ENCODE measurements around the gene ETFA. TPM values are rescaled to one million over a fixed set of nuclear protein-coding genes. Genes with fewer than 3 reads are reported as not detected.

The ETFA gene
- total RNA-seq, 1 donor from 2014 or later = 107 TPM

DNA sequence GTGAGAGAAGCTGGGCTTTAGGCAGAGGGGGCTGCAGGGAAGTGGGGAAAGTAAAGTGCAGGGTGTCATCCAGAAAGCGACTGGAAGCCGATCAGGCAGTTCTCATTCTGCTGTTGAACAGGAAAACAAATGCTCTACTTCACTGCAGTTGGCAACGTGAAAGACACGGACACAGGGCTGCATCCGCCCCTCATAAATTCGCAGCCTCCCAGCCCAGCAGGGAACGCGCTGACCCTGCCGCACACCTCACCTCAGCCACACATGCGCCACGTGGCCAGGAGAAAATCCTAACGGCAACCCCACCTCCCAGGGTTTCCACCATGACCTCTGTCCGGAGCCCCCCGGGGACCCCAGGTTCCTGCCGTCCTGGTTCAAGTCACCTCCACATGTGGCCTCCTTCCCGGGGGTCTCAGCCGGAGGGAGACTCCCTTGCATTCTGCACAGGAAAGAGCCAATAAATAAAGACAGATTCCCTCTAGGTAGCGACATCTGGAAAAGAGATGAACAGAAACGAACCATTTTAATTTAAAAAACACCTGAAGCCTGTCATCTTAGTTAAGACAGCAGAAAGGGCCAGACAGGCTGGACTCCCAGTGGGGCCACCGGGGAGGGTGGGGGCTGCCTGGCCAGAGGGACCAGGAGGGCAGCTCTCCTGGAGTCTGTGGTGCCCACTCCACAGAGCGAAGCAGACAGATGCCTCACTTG, 132.8 kb downstream of the ETFA start:
- no peaks in the 10 kb centered on the region for H3K9me3 Mint-ChIP-seq
- DNase-seq (ENCODE audit: low spot score in 2 of 2, unreplicated experiment in 2 of 2) = no peak
- no peaks in the 10 kb centered on the region for H3K36me3 Mint-ChIP-seq
- H3K4me3 Mint-ChIP-seq = no peak overlapping the region
- H3K27ac Mint-ChIP-seq = no peak overlapping the region
- peaks cover 27% of the 10 kb centered on the region for H3K27me3 Mint-ChIP-seq (ENCODE audit: low read depth)
- TF ChIP-seq, protein P1, sequence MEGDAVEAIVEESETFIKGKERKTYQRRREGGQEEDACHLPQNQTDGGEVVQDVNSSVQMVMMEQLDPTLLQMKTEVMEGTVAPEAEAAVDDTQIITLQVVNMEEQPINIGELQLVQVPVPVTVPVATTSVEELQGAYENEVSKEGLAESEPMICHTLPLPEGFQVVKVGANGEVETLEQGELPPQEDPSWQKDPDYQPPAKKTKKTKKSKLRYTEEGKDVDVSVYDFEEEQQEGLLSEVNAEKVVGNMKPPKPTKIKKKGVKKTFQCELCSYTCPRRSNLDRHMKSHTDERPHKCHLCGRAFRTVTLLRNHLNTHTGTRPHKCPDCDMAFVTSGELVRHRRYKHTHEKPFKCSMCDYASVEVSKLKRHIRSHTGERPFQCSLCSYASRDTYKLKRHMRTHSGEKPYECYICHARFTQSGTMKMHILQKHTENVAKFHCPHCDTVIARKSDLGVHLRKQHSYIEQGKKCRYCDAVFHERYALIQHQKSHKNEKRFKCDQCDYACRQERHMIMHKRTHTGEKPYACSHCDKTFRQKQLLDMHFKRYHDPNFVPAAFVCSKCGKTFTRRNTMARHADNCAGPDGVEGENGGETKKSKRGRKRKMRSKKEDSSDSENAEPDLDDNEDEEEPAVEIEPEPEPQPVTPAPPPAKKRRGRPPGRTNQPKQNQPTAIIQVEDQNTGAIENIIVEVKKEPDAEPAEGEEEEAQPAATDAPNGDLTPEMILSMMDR (IDR thresholded peaks at IDR 0.05; ENCODE audit: unreplicated experiment) = no peak
- no peaks in the 10 kb centered on the region for H3K4me1 Mint-ChIP-seq

DNA sequence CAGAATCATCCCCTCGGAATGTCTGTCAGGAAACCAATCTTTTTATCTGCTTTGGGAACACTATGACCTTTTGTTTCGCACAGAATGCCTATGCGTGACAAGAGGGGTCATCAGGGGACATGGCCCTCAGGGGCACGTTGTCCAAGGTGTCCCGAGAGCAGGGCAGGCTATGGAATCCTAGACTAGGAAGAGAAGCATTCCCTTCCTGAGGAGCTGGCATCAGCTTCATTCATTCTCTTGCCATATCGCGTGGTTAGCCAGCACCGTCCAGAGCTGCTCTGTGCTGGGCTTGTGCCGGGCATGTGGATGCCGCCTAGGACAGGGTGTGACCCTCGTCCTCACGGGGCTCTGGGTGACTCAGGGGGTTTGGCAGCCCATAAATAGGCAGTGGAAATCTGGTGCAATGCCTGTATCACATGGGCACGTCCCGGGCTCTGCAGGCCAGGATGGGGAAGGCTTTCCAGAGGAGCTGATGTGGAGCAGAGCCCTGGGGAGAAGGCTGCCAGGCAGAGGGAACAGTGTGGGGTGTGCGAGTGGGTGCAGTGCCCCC, 133.7 kb downstream of the ETFA start:
- Mint-ChIP-seq H3K36me3 (no peaks in the 10 kb centered on the region), H3K9me3 (no peaks in the 10 kb centered on the region), H3K4me1 (no peaks in the 10 kb centered on the region), H3K27ac (no peak overlapping the region), H3K4me3 (no peak overlapping the region), H3K27me3 (ENCODE audit: low read depth) (peaks cover 30% of the 10 kb centered on the region)
- DNase-seq (ENCODE audit: low spot score in 2 of 2, unreplicated experiment in 2 of 2) = no peak
- TF ChIP-seq, protein P1 (IDR thresholded peaks at IDR 0.05; ENCODE audit: unreplicated experiment) = no peak

GRCh38 chr15:76176487-76177085, 134.7 kb downstream of the ETFA start:
- Mint-ChIP-seq H3K4me1 (no peaks in the 10 kb centered on the region), H3K9me3 (no peaks in the 10 kb centered on the region), H3K36me3 (no peaks in the 10 kb centered on the region), H3K27me3 (ENCODE audit: low read depth) (peaks cover 24% of the 10 kb centered on the region), H3K27ac (no peak overlapping the region), H3K4me3 (no peak overlapping the region)
- TF ChIP-seq, protein P1 (IDR thresholded peaks at IDR 0.05; ENCODE audit: unreplicated experiment) = no peak
- DNase-seq (ENCODE audit: low spot score in 2 of 2, unreplicated experiment in 2 of 2) = no peak

DNA sequence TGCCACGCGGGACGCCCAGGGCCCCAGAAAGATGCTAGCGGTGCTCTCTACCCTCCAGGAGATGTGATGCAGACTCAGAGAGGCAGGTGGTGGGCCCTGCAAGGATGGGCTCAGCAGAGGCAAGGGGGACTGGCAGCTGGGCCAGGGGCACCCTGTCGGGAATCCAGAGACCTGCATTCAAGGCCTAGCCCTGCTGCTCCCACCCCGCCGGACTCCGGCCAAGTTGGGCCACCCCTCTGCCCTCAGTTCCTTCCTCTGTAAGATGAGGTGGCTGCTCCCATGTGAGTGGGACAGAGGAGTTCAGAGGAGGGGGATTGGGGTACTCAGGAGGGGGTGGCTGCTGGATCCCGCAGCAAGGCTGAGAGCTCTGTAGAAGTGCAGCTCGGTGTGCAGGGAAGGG, 135.2 kb downstream of the ETFA start:
- no peaks in the 10 kb centered on the region for H3K36me3 Mint-ChIP-seq
- H3K27me3 Mint-ChIP-seq (ENCODE audit: low read depth) = peaks cover 20% of the 10 kb centered on the region
- TF ChIP-seq, protein P1 (IDR thresholded peaks at IDR 0.05; ENCODE audit: unreplicated experiment) = no peak
- no peak overlapping the region for H3K4me3 Mint-ChIP-seq
- H3K27ac Mint-ChIP-seq = no peak overlapping the region
- DNase-seq (ENCODE audit: low spot score in 2 of 2, unreplicated experiment in 2 of 2) = no peak
- no peaks in the 10 kb centered on the region for H3K4me1 Mint-ChIP-seq
- H3K9me3 Mint-ChIP-seq = no peaks in the 10 kb centered on the region

GRCh38 chr15:76175442-76175841, 135.8 kb downstream of the ETFA start:
- H3K4me1 Mint-ChIP-seq = no peaks in the 10 kb centered on the region
- H3K36me3 Mint-ChIP-seq = no peaks in the 10 kb centered on the region
- DNase-seq (ENCODE audit: low spot score in 2 of 2, unreplicated experiment in 2 of 2) = no peak
- TF ChIP-seq, protein P1 (IDR thresholded peaks at IDR 0.05; ENCODE audit: unreplicated experiment) = no peak
- H3K9me3 Mint-ChIP-seq = no peaks in the 10 kb centered on the region
- H3K4me3 Mint-ChIP-seq = no peak overlapping the region
- H3K27me3 Mint-ChIP-seq (ENCODE audit: low read depth) = peaks cover 20% of the 10 kb centered on the region
- no peak overlapping the region for H3K27ac Mint-ChIP-seq
